DMS153 (cell line): ENCODE measurements around the gene TMEM175.

Experiments
- DNase-seq: peaks from one replicate; lab custom pipeline; 2025; lab: John Stamatoyannopoulos, UW

TMEM175 gene

GRCh38 chr4:1004071-1004418, 71.8 kb downstream of the TMEM175 start:
- no peak for DNase-seq

GRCh38 chr4:1004557-1005485, 72.6 kb downstream of the TMEM175 start:
- no peak for DNase-seq

GRCh38 chr4:1006856-1007255, 74.6 kb downstream of the TMEM175 start:
- no peak for DNase-seq
